MM.1S (cell line): Measurements from ENCODE around the gene SPATA6L.

ENCODE experiments used
- DNase-seq: peaks from one replicate; pipeline ENCODE4 v3.0.0-alpha.2; 2015
- H2AFZ ChIP-seq: fragments of 300-600 bp; sonication (generic); 2 replicates; pipeline ENCODE4 v1.6.0; 2016; ENCODE audit warnings: antibody characterized with exemption, low read length
- H3F3A ChIP-seq: fragments of 300-600 bp; sonication (generic); 2 replicates; pipeline ENCODE4 v1.6.1; 2016; ENCODE audit warnings: mild to moderate bottlenecking, antibody characterized with exemption, low read length, moderate library complexity, mixed read lengths; ENCODE audit not compliant: insufficient read depth
- H3K27ac ChIP-seq: fragments of 300-600 bp; sonication (generic); 2 replicates; pipeline ENCODE4 v1.5.1; 2016; ENCODE audit warnings: mild to moderate bottlenecking, low read length
- H3K27me3 ChIP-seq: fragments of 300-600 bp; sonication (generic); replicated peaks from 2 replicates; pipeline ENCODE4 v1.6.0; 2016; ENCODE audit warnings: low read length; ENCODE audit not compliant: insufficient read depth
- H3K36me3 ChIP-seq: fragments of 300-600 bp; sonication (generic); replicated peaks from 2 replicates; pipeline ENCODE4 v1.6.1; 2016; ENCODE audit warnings: mild to moderate bottlenecking, low read length, mixed read lengths; ENCODE audit not compliant: insufficient read depth
- H3K4me1 ChIP-seq: fragments of 300-600 bp; sonication (generic); 2 replicates; pipeline ENCODE4 v1.6.1; 2016; ENCODE audit warnings: low read length, mixed read lengths
- H3K4me2 ChIP-seq: fragments of 300-600 bp; sonication (generic); 2 replicates; pipeline ENCODE4 v1.6.0; 2016; ENCODE audit warnings: low read depth, low read length
- H3K4me3 ChIP-seq: fragments of 300-600 bp; sonication (generic); 2 replicates; pipeline ENCODE4 v1.5.1; 2016; ENCODE audit warnings: low read length, mixed read lengths
- H3K79me2 ChIP-seq: fragments of 300-600 bp; sonication (generic); 2 replicates; pipeline ENCODE4 v1.6.1; 2016; ENCODE audit warnings: mixed run types, low read length, mixed read lengths
- H3K9ac ChIP-seq: fragments of 300-600 bp; sonication (generic); 2 replicates; pipeline ENCODE4 v1.6.1; 2016; ENCODE audit warnings: low read length, mixed read lengths
- H3K9me2 ChIP-seq: fragments of 300-600 bp; sonication (generic); replicated peaks from 2 replicates; pipeline ENCODE4 v1.6.1; 2016; ENCODE audit warnings: mild to moderate bottlenecking, low read length, mixed read lengths; ENCODE audit not compliant: insufficient read depth
- H3K9me3 ChIP-seq: fragments of 300-600 bp; sonication (generic); replicated peaks from 2 replicates; pipeline ENCODE4 v1.6.1; 2016; ENCODE audit warnings: mild to moderate bottlenecking, low read length, mixed read lengths; ENCODE audit not compliant: insufficient read depth
- H4K20me1 ChIP-seq: fragments of 300-600 bp; sonication (generic); 2 replicates; pipeline ENCODE4 v1.6.1; 2016; ENCODE audit warnings: mild to moderate bottlenecking, low read length, moderate library complexity, mixed read lengths; ENCODE audit not compliant: insufficient read depth
- CTCF ChIP-seq: fragments of 300-600 bp; sonication (generic); IDR thresholded peaks from 2 replicates; pipeline ENCODE4 v1.5.1; 2016; ENCODE audit warnings: antibody characterized with exemption, low read length, mixed read lengths
- EZH2 ChIP-seq: fragments of 300-600 bp; sonication (generic); optimal IDR thresholded peaks from 2 replicates; pipeline ENCODE3; 2017; ENCODE audit warnings: low read depth, mild to moderate bottlenecking, antibody characterized with exemption, low read length, mixed read lengths
- EZH2phosphoT487 ChIP-seq: fragments of 300-600 bp; sonication (generic); IDR thresholded peaks from 2 replicates; pipeline ENCODE4 v1.6.1; 2018; ENCODE audit warnings: antibody characterized with exemption, low read length

SPATA6L gene

DNA sequence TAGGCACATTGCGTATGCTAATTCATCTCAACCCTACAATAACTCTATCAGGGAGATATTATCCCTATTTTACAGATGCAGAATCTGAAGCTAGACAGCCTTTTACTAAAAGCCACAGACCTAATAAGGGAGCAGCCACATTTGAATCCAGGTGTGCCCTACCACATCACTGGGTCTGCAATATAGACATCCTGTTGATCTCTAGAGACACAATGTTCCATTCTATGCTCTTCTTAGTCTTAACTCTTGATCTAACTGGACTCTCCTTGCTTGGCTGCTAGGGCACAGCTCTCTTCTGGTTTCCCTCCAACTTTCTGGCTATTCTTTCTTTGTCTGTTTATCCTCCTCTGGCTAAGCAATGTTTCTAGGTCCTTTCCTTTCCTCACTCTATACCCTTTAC lies 1.4 kb upstream of the SPATA6L start:
- Histone ChIP-seq H3F3A (peaks cover 8% of the 10 kb centered on the region; the same call in 1 of the 2 replicates), H4K20me1 (no peaks in the 10 kb centered on the region), H3K36me3 (no peaks in the 10 kb centered on the region), H3K4me1 (peaks cover 19% of the 10 kb centered on the region), H3K27me3 (no peaks in the 10 kb centered on the region), H3K9ac (no peak overlapping the region), H3K79me2 (no peaks in the 10 kb centered on the region), H3K9me2 (no peaks in the 10 kb centered on the region), H3K9me3 (no peaks in the 10 kb centered on the region), H3K4me2 (no peak overlapping the region), H2AFZ (no peak overlapping the region), H3K4me3 (no peak overlapping the region), H3K27ac (no peak overlapping the region)
- TF ChIP-seq EZH2 (no peak), CTCF (no peak), EZH2phosphoT487 (no peak)
- DNase-seq: no peak

DNA sequence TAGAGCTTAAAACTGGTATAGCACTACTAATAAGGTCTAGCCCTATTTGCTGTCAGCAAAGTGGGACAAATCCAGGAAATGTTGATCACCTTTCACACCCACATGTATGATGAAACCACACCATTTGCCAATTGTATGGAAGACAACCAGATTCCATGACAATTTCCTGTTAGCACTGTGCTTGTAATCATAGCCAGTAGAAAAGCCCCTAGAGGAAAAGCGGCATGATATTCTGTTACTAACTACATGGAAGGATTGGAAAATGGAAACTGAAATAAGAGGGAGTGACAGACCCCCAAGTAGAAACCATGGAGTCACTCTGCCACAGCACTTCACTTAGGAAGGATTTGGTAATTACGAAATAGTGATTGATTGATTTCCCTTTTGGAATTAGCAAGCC lies 923 bp downstream of the SPATA6L start:
- Histone ChIP-seq H3K4me3 (no peak overlapping the region), H3K36me3 (no peaks in the 10 kb centered on the region), H3K27ac (no peak overlapping the region), H3K79me2 (no peaks in the 10 kb centered on the region), H3K9me2 (no peaks in the 10 kb centered on the region), H3K4me1 (peaks cover 24% of the 10 kb centered on the region), H3K9ac (no peak overlapping the region), H3K9me3 (no peaks in the 10 kb centered on the region), H3K4me2 (no peak overlapping the region), H4K20me1 (no peaks in the 10 kb centered on the region), H2AFZ (no peak overlapping the region), H3K27me3 (no peaks in the 10 kb centered on the region), H3F3A (peaks cover 16% of the 10 kb centered on the region)
- no peak for DNase-seq
- TF ChIP-seq EZH2phosphoT487 (no peak), CTCF (no peak), EZH2 (no peak)

GRCh38 chr9:4663956-4664355 lies 2.3 kb downstream of the SPATA6L start:
- no peaks in the 10 kb centered on the region for H3K9me3 ChIP-seq
- no peak overlapping the region for H3K27ac ChIP-seq
- no peak overlapping the region for H3K4me2 ChIP-seq
- H4K20me1 ChIP-seq: no peaks in the 10 kb centered on the region
- H2AFZ ChIP-seq: no peak overlapping the region
- H3K9ac ChIP-seq: no peak overlapping the region
- H3K27me3 ChIP-seq: no peaks in the 10 kb centered on the region
- H3F3A ChIP-seq: peaks cover 16% of the 10 kb centered on the region
- no peak for TF ChIP-seq EZH2phosphoT487
- no peak for TF ChIP-seq EZH2
- TF ChIP-seq CTCF: no peak
- no peaks in the 10 kb centered on the region for H3K9me2 ChIP-seq
- no peak for DNase-seq
- H3K36me3 ChIP-seq: no peaks in the 10 kb centered on the region
- peaks cover 24% of the 10 kb centered on the region for H3K4me1 ChIP-seq
- no peaks in the 10 kb centered on the region for H3K79me2 ChIP-seq
- no peak overlapping the region for H3K4me3 ChIP-seq
